Measurements from ENCODE around the gene PACSIN1.

DNA sequence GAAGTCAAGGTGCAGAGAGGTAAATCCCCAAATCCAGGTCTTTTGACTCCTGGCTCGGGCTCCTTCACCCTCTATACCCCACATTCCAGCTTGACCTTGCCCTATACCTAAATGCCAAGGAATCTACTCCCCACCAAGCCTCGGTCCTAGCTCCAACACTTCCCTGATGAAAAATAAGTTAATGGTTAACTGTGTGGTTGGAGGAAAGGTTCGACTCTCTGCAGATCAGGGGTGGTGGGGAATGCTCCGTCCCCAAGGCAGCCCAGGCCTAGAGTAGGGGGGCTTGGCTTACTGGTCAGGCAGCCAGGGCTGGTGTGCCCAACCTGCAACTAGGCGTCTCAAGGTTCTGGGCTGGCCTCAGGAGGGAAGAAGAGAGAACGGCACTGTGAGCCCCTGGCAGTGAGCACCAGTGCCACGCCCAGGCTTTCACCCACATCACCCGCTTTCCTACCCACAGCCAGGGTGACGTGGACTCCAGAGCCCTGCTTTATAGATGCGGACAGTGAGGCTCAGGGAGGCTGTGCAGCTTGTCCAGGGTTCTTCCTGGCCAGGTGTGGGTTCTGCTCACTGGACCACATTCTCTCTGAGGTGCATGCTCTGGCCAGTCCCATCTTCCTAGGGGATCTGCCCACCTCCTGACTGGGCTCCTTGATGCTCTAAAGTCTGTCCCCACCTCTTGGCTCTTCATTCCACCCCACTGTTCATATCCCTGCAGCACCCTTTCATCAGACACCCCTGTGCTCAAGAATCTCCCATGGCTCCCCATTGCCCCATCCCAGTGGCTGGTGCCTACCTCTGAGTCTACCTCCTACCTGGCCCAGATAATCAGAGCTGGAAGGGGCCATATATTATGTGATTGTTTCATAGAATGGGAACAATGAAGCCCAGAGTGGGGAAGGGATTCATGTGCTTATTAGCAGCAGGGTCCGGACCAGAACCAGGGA is 82.1 kb downstream of the PACSIN1 start:
- TF ChIP-seq, protein P1, sequence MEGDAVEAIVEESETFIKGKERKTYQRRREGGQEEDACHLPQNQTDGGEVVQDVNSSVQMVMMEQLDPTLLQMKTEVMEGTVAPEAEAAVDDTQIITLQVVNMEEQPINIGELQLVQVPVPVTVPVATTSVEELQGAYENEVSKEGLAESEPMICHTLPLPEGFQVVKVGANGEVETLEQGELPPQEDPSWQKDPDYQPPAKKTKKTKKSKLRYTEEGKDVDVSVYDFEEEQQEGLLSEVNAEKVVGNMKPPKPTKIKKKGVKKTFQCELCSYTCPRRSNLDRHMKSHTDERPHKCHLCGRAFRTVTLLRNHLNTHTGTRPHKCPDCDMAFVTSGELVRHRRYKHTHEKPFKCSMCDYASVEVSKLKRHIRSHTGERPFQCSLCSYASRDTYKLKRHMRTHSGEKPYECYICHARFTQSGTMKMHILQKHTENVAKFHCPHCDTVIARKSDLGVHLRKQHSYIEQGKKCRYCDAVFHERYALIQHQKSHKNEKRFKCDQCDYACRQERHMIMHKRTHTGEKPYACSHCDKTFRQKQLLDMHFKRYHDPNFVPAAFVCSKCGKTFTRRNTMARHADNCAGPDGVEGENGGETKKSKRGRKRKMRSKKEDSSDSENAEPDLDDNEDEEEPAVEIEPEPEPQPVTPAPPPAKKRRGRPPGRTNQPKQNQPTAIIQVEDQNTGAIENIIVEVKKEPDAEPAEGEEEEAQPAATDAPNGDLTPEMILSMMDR (IDR thresholded peaks at IDR 0.05): no peak
- no peak for TF ChIP-seq POLR2A (IDR thresholded peaks at IDR 0.05)
